IPS-NIHi11 (cell line): ENCODE results near the gene ZNF724.

ENCODE experiments used
- DNase-seq: peaks from one replicate; pipeline ENCODE4 v3.0.0; 2012; ENCODE audit warnings: mixed read lengths, low spot score

Gene ZNF724

GRCh38 chr19:23241419-23241818 is 8.8 kb downstream of the ZNF724 start:
- no peak for DNase-seq

- DNase-seq = no peak
These were observed 27.1 kb downstream of the ZNF724 start for GRCh38 chr19:23222998-23223652.

- peak; percentile 26 for DNase-seq
These were observed 46.3 kb downstream of the ZNF724 start for GRCh38 chr19:23203841-23204344.

GRCh38 chr19:23190341-23190740 is 59.9 kb downstream of the ZNF724 start:
- DNase-seq = peak; percentile 7

GRCh38 chr19:23183251-23183650 is 66.9 kb downstream of the ZNF724 start:
- no peak for DNase-seq
